ENCODE measurements around the gene BIRC2. TPM values are rescaled to one million over a fixed set of nuclear protein-coding genes. Genes with fewer than 3 reads are reported as not detected.
A peak's percentile ranks its signal among the peaks of the same experiment; 100 is the strongest.

Gene BIRC2
- total and polyA plus RNA-seq, 4 donors = 16.7 to 99.9 (median 28.9) TPM

DNA sequence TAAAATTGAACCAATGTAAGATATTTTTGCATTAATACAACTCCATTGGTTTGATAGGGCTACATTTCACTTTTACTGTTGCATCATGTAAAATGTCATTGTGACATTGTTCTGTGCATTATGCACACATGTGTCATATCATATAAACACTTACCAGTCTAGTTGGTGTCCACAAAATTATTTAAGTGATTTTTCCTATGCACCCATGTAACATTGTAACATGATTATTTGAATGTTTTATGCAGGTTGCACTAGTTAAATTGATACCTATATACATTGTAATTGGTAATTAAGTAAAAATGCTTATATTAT is 39.3 kb upstream of the BIRC2 start:
- Histone ChIP-seq H3K9ac (ENCODE audit: insufficient read depth in 1 of 2, low read length in 2 of 2) (no peak overlapping the region), H3K4me1 (ENCODE audit: control insufficient read depth in 5 of 5, insufficient read depth in 5 of 5, low read length in 5 of 5) (peaks cover 0 to 6% (median 4%) of the 10 kb centered on the region in 5 donors), H3K4me3 (no peak overlapping the region), H3K36me3 (ENCODE audit: control insufficient read depth in 4 of 4, insufficient read depth in 4 of 4, low read length in 4 of 4) (no peaks in the 10 kb centered on the region), H3K27me3 (ENCODE audit: control insufficient read depth in 3 of 3, insufficient read depth in 3 of 3, low read length in 2 of 3) (no peaks in the 10 kb centered on the region), H3K27ac (ENCODE audit: low read depth in 1 of 2, low read length in 1 of 2) (no peak overlapping the region), H3K9me3 (ENCODE audit: control insufficient read depth in 4 of 4, insufficient read depth in 3 of 4, low read length in 3 of 4) (peaks cover 0 to 3% (median 2%) of the 10 kb centered on the region in 4 donors)
- DNase-seq (no peak), ATAC-seq (ENCODE audit: insufficient read depth, low FRiP score) (no peak)
- TF ChIP-seq, protein P1, sequence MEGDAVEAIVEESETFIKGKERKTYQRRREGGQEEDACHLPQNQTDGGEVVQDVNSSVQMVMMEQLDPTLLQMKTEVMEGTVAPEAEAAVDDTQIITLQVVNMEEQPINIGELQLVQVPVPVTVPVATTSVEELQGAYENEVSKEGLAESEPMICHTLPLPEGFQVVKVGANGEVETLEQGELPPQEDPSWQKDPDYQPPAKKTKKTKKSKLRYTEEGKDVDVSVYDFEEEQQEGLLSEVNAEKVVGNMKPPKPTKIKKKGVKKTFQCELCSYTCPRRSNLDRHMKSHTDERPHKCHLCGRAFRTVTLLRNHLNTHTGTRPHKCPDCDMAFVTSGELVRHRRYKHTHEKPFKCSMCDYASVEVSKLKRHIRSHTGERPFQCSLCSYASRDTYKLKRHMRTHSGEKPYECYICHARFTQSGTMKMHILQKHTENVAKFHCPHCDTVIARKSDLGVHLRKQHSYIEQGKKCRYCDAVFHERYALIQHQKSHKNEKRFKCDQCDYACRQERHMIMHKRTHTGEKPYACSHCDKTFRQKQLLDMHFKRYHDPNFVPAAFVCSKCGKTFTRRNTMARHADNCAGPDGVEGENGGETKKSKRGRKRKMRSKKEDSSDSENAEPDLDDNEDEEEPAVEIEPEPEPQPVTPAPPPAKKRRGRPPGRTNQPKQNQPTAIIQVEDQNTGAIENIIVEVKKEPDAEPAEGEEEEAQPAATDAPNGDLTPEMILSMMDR (IDR thresholded peaks at IDR 0.05; ENCODE audit: control extremely low read depth, extremely low read depth) = no peak

DNA sequence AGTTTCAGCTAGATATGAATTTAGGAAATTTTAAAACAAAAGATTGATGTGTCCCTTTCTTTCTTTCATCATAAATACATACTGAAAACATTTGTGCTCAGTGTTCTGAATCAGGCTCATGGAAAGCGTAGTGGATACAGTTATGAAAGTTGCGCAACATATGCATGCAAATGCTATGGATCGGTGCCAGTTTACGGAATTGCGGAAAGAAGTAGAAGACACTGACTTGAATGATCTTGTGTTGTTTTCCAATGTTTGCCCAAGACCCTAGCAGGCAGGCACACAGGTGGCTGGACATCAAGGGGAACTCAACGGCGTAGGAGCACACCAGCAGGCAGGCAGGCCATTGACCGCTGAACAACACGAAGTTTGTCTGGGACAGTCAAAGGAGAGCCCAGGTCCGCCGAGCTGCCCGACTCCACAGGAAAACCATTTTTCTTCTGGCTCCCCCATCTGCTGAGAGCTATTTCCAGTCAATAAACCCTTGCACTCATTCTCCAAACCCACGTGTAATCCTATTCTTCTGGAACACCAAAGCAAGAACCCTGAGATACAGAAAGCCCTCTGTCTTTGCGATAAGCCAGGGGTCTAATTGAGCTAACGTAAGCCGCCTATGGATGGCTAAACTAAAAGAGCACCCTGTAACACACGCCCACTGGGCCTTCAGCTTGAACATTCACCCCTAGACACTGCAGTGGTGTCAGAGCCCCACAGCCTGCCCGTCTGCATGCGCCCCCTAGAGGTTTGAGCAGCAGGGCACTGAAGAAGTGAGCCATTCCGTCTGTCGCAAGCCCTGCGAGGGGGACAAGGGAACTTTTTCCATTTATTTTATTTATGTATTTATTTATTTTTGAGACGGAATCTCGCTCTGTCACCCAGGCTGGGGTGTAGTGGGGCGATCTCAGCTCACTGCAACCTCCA is 37.1 kb upstream of the BIRC2 start:
- ATAC-seq (ENCODE audit: insufficient read depth, low FRiP score) (no peak), DNase-seq (peak; percentile 42 to 86 (median 67))
- no peak overlapping the region for H3K4me3 ChIP-seq
- H3K27me3 ChIP-seq (ENCODE audit: control insufficient read depth in 3 of 3, insufficient read depth in 3 of 3, low read length in 2 of 3) = no peaks in the 10 kb centered on the region
- no peak overlapping the region for H3K27ac ChIP-seq (ENCODE audit: low read depth in 1 of 2, low read length in 1 of 2)
- TF ChIP-seq, protein P1 (IDR thresholded peaks at IDR 0.05; ENCODE audit: control extremely low read depth, extremely low read depth) = no peak
- H3K9ac ChIP-seq (ENCODE audit: insufficient read depth in 1 of 2, low read length in 2 of 2) = no peak overlapping the region
- 93 to 94% methylated on average over 25 of the region's 25 CpGs for WGBS, 2 donors
- H3K9me3 ChIP-seq (ENCODE audit: control insufficient read depth in 4 of 4, insufficient read depth in 3 of 4, low read length in 3 of 4) = no peaks in the 10 kb centered on the region
- no peaks in the 10 kb centered on the region for H3K36me3 ChIP-seq (ENCODE audit: control insufficient read depth in 4 of 4, insufficient read depth in 4 of 4, low read length in 4 of 4)
- peaks cover 0 to 10% (median 7%) of the 10 kb centered on the region in 5 donors for H3K4me1 ChIP-seq (ENCODE audit: control insufficient read depth in 5 of 5, insufficient read depth in 5 of 5, low read length in 5 of 5)

DNA sequence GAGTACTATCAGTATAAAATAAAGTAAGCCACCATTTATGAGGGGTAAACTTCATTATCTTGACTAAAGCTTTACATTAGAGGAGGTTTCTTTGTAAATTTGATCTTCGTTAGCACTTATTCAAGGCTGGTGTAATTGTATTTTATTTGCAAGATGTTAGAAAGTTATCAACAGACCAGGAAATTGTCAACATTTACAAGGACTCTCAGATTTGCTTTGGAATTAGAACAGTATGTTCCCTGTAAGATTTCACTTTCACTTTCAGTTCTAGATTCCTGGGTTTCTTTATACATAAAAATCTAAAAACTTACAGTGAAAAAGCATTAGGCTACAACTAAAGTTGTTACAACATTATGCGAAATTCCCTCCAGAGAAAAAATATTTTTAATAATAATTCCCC is 34.3 kb upstream of the BIRC2 start:
- H3K9me3 ChIP-seq (ENCODE audit: control insufficient read depth in 4 of 4, insufficient read depth in 3 of 4, low read length in 3 of 4) = no peaks in the 10 kb centered on the region
- H3K36me3 ChIP-seq (ENCODE audit: control insufficient read depth in 4 of 4, insufficient read depth in 4 of 4, low read length in 4 of 4) = no peaks in the 10 kb centered on the region
- TF ChIP-seq, protein P1 (IDR thresholded peaks at IDR 0.05; ENCODE audit: control extremely low read depth, extremely low read depth) = no peak
- no peaks in the 10 kb centered on the region for H3K27me3 ChIP-seq (ENCODE audit: control insufficient read depth in 3 of 3, insufficient read depth in 3 of 3, low read length in 2 of 3)
- H3K27ac ChIP-seq (ENCODE audit: low read depth in 1 of 2, low read length in 1 of 2) = no peak overlapping the region
- ATAC-seq (ENCODE audit: insufficient read depth, low FRiP score) = no peak
- H3K4me1 ChIP-seq (ENCODE audit: control insufficient read depth in 5 of 5, insufficient read depth in 5 of 5, low read length in 5 of 5) = peaks cover 0 to 11% (median 4%) of the 10 kb centered on the region in 5 donors
- WGBS, 2 donors = 41 to 66% methylated on average over 2 of the region's 2 CpGs
- H3K4me3 ChIP-seq = no peak overlapping the region
- DNase-seq = peak in 2 of 3 donors; percentile 69 to 74
- no peak overlapping the region for H3K9ac ChIP-seq (ENCODE audit: insufficient read depth in 1 of 2, low read length in 2 of 2)

Data from lung (tissue), 12 donors.